IMR-90 (cell line): ENCODE results near the gene CADM1. TPM values are rescaled to one million over a fixed set of nuclear protein-coding genes. Genes with fewer than 3 reads are reported as not detected.

Experiments
- ATAC-seq: fragments of 200-7000 bp; cut with Tn5 transposase; 2 replicates; pipeline ENCODE4 v1.9.1; 2020; ENCODE audit warnings: low read depth, mild to moderate bottlenecking, moderate library complexity
- BruUV-seq: library from RNA; stranded (reverse); fragments of 400-500 nt; replicated peaks from 2 replicates; lab custom pipeline; 2021; lab: Mats Ljungman, UMichigan
- CTCF ChIA-PET: fragments of 300-600 bp; formaldehyde crosslinking; extraction: SDS; loops from one replicate; lab custom pipeline; 2021; ENCODE audit warnings: antibody characterized with exemption; lab: Yijun Ruan, JAX
- POLR2A ChIA-PET: fragments of 300-600 bp; sonication (Branson Sonifier 250); formaldehyde crosslinking; loops from one replicate; lab custom pipeline; 2022; ENCODE audit warnings: antibody characterized with exemption; ENCODE audit not compliant: unreplicated experiment; lab: Charles Lee
- DNase-seq: peaks from one replicate; pipeline ENCODE4 v3.0.0; 2013
- H2AFZ ChIP-seq: replicated peaks from 2 replicates; pipeline ENCODE3; 2013; ENCODE audit warnings: low read length, mild to moderate bottlenecking; ENCODE audit not compliant: poor library complexity
- H2AK5ac ChIP-seq: 2 replicates; pipeline ENCODE4 v1.6.1; 2013; ENCODE audit warnings: low read depth, low read length, inconsistent platforms
- H2AK9ac ChIP-seq: replicated peaks from 2 replicates; pipeline ENCODE3; 2013; ENCODE audit warnings: mild to moderate bottlenecking, low read depth, low read length, moderate library complexity; ENCODE audit not compliant: poor library complexity
- H2BK120ac ChIP-seq: 2 replicates; pipeline ENCODE4 v1.6.1; 2013; ENCODE audit warnings: low read depth, low read length, inconsistent platforms
- H2BK15ac ChIP-seq: 3 replicates; pipeline ENCODE4 v1.6.1; 2013; ENCODE audit warnings: low read depth, low read length, inconsistent platforms
- H2BK20ac ChIP-seq: 2 replicates; pipeline ENCODE4 v1.6.1; 2013; ENCODE audit warnings: low read depth, mild to moderate bottlenecking, inconsistent platforms, low read length, moderate library complexity
- H2BK5ac ChIP-seq: 2 replicates; pipeline ENCODE4 v1.6.1; 2013; ENCODE audit warnings: mild to moderate bottlenecking, low read depth, low read length, inconsistent platforms; ENCODE audit not compliant: poor library complexity, severe bottlenecking
- H3K14ac ChIP-seq: replicated peaks from 2 replicates; pipeline ENCODE4 v1.6.1; 2013; ENCODE audit warnings: low read depth, low read length, inconsistent platforms
- H3K18ac ChIP-seq: 2 replicates; pipeline ENCODE4 v1.6.1; 2013; ENCODE audit warnings: low read depth, low read length, control low read depth
- H3K23ac ChIP-seq: 2 replicates; pipeline ENCODE4 v1.6.1; 2013; ENCODE audit warnings: low read depth, low read length, inconsistent platforms
- H3K27ac ChIP-seq: 2 replicates; pipeline ENCODE4 v1.5.1; 2013; ENCODE audit warnings: mild to moderate bottlenecking, control low read depth, low read length; ENCODE audit not compliant: insufficient read depth
- H3K27me3 ChIP-seq: 2 replicates; pipeline ENCODE4 v1.6.1; 2013; ENCODE audit warnings: low read length; ENCODE audit not compliant: control insufficient read depth, insufficient read depth
- H3K36me3 ChIP-seq: 2 replicates; pipeline ENCODE4 v1.6.1; 2013; ENCODE audit warnings: low read length, mixed read lengths; ENCODE audit not compliant: control insufficient read depth, insufficient read depth
- H3K4ac ChIP-seq: 2 replicates; pipeline ENCODE4 v1.6.1; 2013; ENCODE audit warnings: low read depth, low read length, inconsistent platforms
- H3K4me1 ChIP-seq: 2 replicates; pipeline ENCODE4 v1.6.1; 2013; ENCODE audit warnings: low read length, mixed read lengths; ENCODE audit not compliant: control insufficient read depth, insufficient read depth
- H3K4me2 ChIP-seq: 2 replicates; pipeline ENCODE4 v1.6.1; 2013; ENCODE audit warnings: low read depth, mild to moderate bottlenecking, control low read depth, low read length, moderate library complexity
- H3K4me3 ChIP-seq: 2 replicates; pipeline ENCODE4 v1.5.1; 2013; ENCODE audit warnings: low read depth, mild to moderate bottlenecking, control low read depth, low read length, moderate library complexity; ENCODE audit not compliant: insufficient read depth
- H3K56ac ChIP-seq: 2 replicates; pipeline ENCODE4 v1.6.1; 2013; ENCODE audit warnings: low read length, inconsistent platforms; ENCODE audit not compliant: insufficient read depth; ENCODE audit errors: extremely low read depth
- H3K79me1 ChIP-seq, 2 experiments: 2 replicates each; pipeline ENCODE4 v1.6.1; 2013; ENCODE audit warnings: low read length in 2 of 2, inconsistent platforms in 1 of 2, low read depth in 1 of 2
- H3K9ac ChIP-seq: 2 replicates; pipeline ENCODE4 v1.6.1; 2013; ENCODE audit warnings: low read depth, low read length, control low read depth
- H3K9me1 ChIP-seq: 2 replicates; pipeline ENCODE4 v1.6.1; 2013; ENCODE audit warnings: low read length, inconsistent platforms; ENCODE audit not compliant: insufficient read depth
- H3K9me3 ChIP-seq: 2 replicates; pipeline ENCODE4 v1.6.1; 2013; ENCODE audit warnings: low read length; ENCODE audit not compliant: control insufficient read depth, insufficient read depth
- H4K20me1 ChIP-seq: 2 replicates; pipeline ENCODE4 v1.6.1; 2013; ENCODE audit warnings: low read length, inconsistent platforms; ENCODE audit not compliant: insufficient read depth
- H4K5ac ChIP-seq: 2 replicates; pipeline ENCODE4 v1.6.1; 2013; ENCODE audit warnings: mild to moderate bottlenecking, low read depth, low read length, control low read depth
- H4K8ac ChIP-seq, 2 experiments: 2 replicates each; pipeline ENCODE4 v1.6.1; 2013; ENCODE audit warnings: low read depth in 2 of 2, low read length in 2 of 2, control low read depth in 1 of 2, inconsistent platforms in 1 of 2
- H4K91ac ChIP-seq: 2 replicates; pipeline ENCODE4 v1.6.1; 2013; ENCODE audit warnings: low read depth, low read length, inconsistent platforms; ENCODE audit not compliant: insufficient read depth
- BHLHE40 ChIP-seq: fragments of 150-350 bp; IDR thresholded peaks from 2 replicates; pipeline ENCODE4 v1.6.1; 2016; ENCODE audit warnings: mild to moderate bottlenecking, low read depth, low read length
- CEBPB ChIP-seq: IDR thresholded peaks from 2 replicates; pipeline ENCODE4 v1.6.1; 2012; ENCODE audit warnings: low read depth, low read length, improper control_type of control experiment
- CHD1 ChIP-seq: IDR thresholded peaks from 2 replicates; pipeline ENCODE4 v1.6.1; 2012; ENCODE audit warnings: low read depth, low read length, improper control_type of control experiment
- CTCF ChIP-seq: conservative IDR thresholded peaks from 2 replicates; pipeline ENCODE4 v1.5.1; 2012; ENCODE audit warnings: mild to moderate bottlenecking, low read depth, low read length, improper control_type of control experiment
- MXI1 ChIP-seq: IDR thresholded peaks from 2 replicates; pipeline ENCODE4 v1.6.1; 2012; ENCODE audit warnings: low read depth, mild to moderate bottlenecking, low read length, moderate library complexity, borderline replicate concordance
- NFE2L2 ChIP-seq: fragments of 150-350 bp; IDR thresholded peaks from 2 replicates; pipeline ENCODE4 v1.6.1; 2016; ENCODE audit warnings: low read depth, mild to moderate bottlenecking, low read length
- RFX5 ChIP-seq: IDR thresholded peaks from 2 replicates; pipeline ENCODE4 v1.8.0; 2012; ENCODE audit warnings: low read depth, mild to moderate bottlenecking, low read length, moderate library complexity
- SMC3 ChIP-seq: fragments of 150-350 bp; IDR thresholded peaks from 2 replicates; pipeline ENCODE4 v1.6.1; 2016; ENCODE audit warnings: low read depth, mild to moderate bottlenecking, antibody characterized with exemption, low read length, moderate library complexity
- WGBS, 2 experiments: methylation state at CpG; one replicate each; pipeline versions ENCODE4 v1.1.5 to v1.1.7; 2013; ENCODE audit warnings: missing lambda C conversion rate in 2 of 2; ENCODE audit not compliant: insufficient read length in 1 of 2; ENCODE audit errors: extremely low coverage in 2 of 2; 5-methylcytosine and 5-hydroxymethylcytosine counted together
- dilution Hi-C: fragments of 300-500 bp; cut with HindIII; formaldehyde crosslinking; loops from one replicate; pipeline ENCODE4 v1.14.3; 2018; ENCODE audit warnings: low sequenced_read_pairs; ENCODE audit not compliant: unreplicated experiment
- in situ Hi-C: fragments of 300-500 bp; cut with MboI; formaldehyde crosslinking; loops from 3 replicates; pipeline ENCODE4 v1.14.3; 2019; ENCODE audit warnings: low sequenced_read_pairs, inconsistent platforms, mixed read lengths
- intact Hi-C: fragments of 100-400 bp; cut with micrococcal nuclease; formaldehyde crosslinking; loops from 2 replicates; pipeline ENCODE4 v1.10.0; 2022
- polyA plus RNA-seq, 3 experiments: library from polyadenylated mRNA; depleted of rRNA; stranded (reverse); fragments of >200 nt; gene quantifications; 2 replicates each; pipeline ENCODE4 v1.2.3, GENCODE V29; 2012; ENCODE audit warnings: low replicate concordance in 1 of 3
- total RNA-seq: library from RNA; depleted of rRNA; stranded (reverse); fragments of >200 nt; gene quantifications from 2 replicates; pipeline ENCODE4 v1.2.3, GENCODE V29; 2012
- TF ChIP-seq, protein P1 (sequence below): fragments of 150-350 bp; IDR thresholded peaks from 2 replicates; pipeline ENCODE4 v1.6.1; 2017; ENCODE audit warnings: mild to moderate bottlenecking, antibody characterized with exemption, low read length, low read depth

The CADM1 gene
- total and polyA plus RNA-seq, 2 of the 4 experiments (the other 2 are of a cell fraction), result 28.8 to 77.1 TPM

- Histone ChIP-seq H2AK9ac (no peak overlapping the region), H2BK120ac (no peak overlapping the region), H3K9ac (no peak overlapping the region), H4K20me1 (peaks cover 6% of the 10 kb centered on the region), H2AK5ac (no peak overlapping the region), H3K4me3 (no peak overlapping the region), H2BK20ac (no peak overlapping the region), H3K14ac (no peak overlapping the region), H4K91ac (no peak overlapping the region), H3K23ac (no peak overlapping the region), H3K79me1 (peaks cover 0 to 11% of the 10 kb centered on the region in 2 experiments; a peak in 2 of 4 replicates), H3K18ac (no peak overlapping the region), H3K27me3 (no peaks in the 10 kb centered on the region), H4K5ac (no peak overlapping the region), H3K4me2 (no peak overlapping the region), H2AFZ (no peak overlapping the region), H2BK5ac (no peak overlapping the region), H3K4ac (no peak overlapping the region), H3K36me3 (no peaks in the 10 kb centered on the region; the same call in 1 of the 2 replicates), H3K56ac (no peak overlapping the region), H3K27ac (no peak overlapping the region), H3K4me1 (peaks cover 3% of the 10 kb centered on the region), H2BK15ac (no peak overlapping the region), H4K8ac (no peak overlapping the region), H3K9me3 (no peaks in the 10 kb centered on the region), H3K9me1 (no peaks in the 10 kb centered on the region)
- ATAC-seq (no peak), DNase-seq (no peak)
- no CpG with 5 or more reads among the region's 4 CpGs for WGBS, 2 experiments
- TF ChIP-seq NFE2L2 (no peak), SMC3 (no peak), CTCF (no peak), BHLHE40 (no peak), RFX5 (no peak), CHD1 (no peak), CEBPB (no peak), MXI1 (no peak)
- TF ChIP-seq, protein P1, sequence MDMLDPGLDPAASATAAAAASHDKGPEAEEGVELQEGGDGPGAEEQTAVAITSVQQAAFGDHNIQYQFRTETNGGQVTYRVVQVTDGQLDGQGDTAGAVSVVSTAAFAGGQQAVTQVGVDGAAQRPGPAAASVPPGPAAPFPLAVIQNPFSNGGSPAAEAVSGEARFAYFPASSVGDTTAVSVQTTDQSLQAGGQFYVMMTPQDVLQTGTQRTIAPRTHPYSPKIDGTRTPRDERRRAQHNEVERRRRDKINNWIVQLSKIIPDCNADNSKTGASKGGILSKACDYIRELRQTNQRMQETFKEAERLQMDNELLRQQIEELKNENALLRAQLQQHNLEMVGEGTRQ, result no peak
- no TSS peak for BruUV-seq
- POLR2A ChIA-PET, result no interaction called here
- in situ Hi-C loops (no loop called here), dilution Hi-C loops (no loop called here), intact Hi-C loops (no loop called here)
- CTCF ChIA-PET, result no interaction called here
These were observed 97.8 kb downstream of the CADM1 start for GRCh38 chr11:115406404-115406803.
